NT2/D1 (cell line): ENCODE data around the gene PTPRN2.

Experiments
- SUZ12 ChIP-seq: IDR thresholded peaks from 2 replicates; pipeline ENCODE4 v1.6.1; 2011; ENCODE audit not compliant: insufficient read length, insufficient read depth; ENCODE audit errors: extremely low read depth
- YY1 ChIP-seq: IDR thresholded peaks from 2 replicates; pipeline ENCODE4 v1.6.1; 2011; ENCODE audit not compliant: insufficient read length, insufficient read depth
- ZNF274 ChIP-seq: IDR thresholded peaks from 2 replicates; pipeline ENCODE4 v1.6.1; 2011; ENCODE audit warnings: mild to moderate bottlenecking, low read depth, low read length

DNA sequence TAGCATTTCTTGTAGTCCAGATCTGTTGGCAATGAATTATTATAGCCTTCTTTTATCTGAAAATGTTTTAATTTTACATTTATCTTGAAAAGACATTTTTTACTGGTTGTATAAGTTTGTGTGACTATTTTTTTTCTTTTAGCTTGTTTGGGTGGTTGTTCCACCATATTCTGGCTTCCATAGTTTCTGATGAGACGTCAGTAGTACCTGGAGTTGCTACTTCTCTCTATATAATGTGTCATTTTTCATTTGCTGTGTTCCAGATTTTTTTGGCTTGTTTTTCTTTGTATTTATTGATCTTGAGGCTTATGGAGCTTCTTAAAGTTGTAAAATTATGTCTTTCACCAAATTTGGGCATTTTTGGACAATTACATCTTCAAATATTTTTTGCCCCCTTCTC, 1082.0 kb downstream of the PTPRN2 start:
- TF ChIP-seq YY1 (no peak), SUZ12 (no peak), ZNF274 (no peak)
